Stimulated activated memory B cell treated with anti-CD40 and anti-IgM and Interleukin-4, amounts not matched to agents 10 μg/mL and 1 μg/mL and 100 μg/mL, for 72 hours (primary cell): ENCODE results near the gene PLB1.
A peak's percentile ranks its signal among the peaks of the same experiment; 100 is the strongest.

Source experiments
- ATAC-seq: fragments of 150-1000 bp; cut with Tn5 transposase; 2 replicates; pipeline ENCODE4 v1.10.0; 2021
- H3K27ac Mint-ChIP-seq: one replicate; pipeline ENCODE4 v1.8.0; 2022; ENCODE audit warnings: mild to moderate bottlenecking, mixed read lengths
- H3K27me3 Mint-ChIP-seq: one replicate; pipeline ENCODE4 v1.8.0; 2022; ENCODE audit warnings: mixed read lengths
- H3K36me3 Mint-ChIP-seq: one replicate; pipeline ENCODE4 v1.8.0; 2022; ENCODE audit warnings: mixed read lengths
- H3K4me1 Mint-ChIP-seq: one replicate; pipeline ENCODE4 v1.8.0; 2022; ENCODE audit warnings: mixed read lengths
- H3K4me3 Mint-ChIP-seq: one replicate; pipeline ENCODE4 v1.8.0; 2022; ENCODE audit warnings: mild to moderate bottlenecking, moderate library complexity, mixed read lengths
- H3K9me3 Mint-ChIP-seq: one replicate; pipeline ENCODE4 v1.8.0; 2022; ENCODE audit warnings: mixed read lengths

Gene PLB1

DNA sequence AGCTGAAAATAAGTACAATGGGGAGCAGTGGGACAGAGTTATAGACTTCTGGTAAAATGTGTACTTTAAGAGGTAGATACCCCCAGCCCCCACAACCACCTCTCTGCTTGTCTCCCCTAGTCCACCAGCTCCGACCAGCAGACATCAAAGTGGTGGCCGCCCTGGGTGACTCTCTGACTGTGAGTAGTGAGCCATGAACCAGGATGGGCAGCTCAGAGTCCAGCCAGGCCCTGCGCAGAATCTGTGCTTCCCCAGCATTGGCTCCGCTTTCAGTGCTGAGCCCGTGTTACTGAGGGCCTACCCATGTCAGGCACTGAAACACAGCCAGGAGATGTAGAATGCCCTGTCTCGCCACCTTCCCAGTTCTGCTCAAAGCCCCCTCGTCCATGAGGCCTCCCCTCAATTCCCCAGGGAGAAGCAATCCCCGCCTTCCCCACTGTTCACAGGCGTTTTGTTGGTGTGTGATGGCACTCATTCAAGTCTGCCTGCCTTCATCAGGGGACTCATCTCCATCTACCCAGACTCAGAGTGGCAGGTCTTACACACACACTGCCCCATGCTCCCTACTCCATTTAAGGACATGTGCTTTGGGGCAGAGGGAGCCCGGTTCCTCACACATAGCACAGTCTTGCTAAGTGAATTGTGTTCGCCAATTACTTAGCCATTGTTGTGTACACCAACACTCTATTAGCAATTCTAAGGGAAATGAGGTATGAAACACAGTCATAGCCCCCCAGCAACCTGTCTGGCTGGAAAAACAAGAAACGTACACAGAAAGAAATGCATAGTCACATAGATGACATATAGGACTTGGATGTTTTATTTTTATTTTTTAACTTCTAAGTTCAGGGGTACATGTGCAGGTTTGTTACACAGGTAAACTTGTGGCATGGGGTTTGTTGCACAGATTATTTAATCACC lies 122.6 kb downstream of the PLB1 start:
- H3K9me3 Mint-ChIP-seq, result no peaks in the 10 kb centered on the region
- no peak for ATAC-seq
- H3K36me3 Mint-ChIP-seq, result no peaks in the 10 kb centered on the region
- H3K27me3 Mint-ChIP-seq, result no peaks in the 10 kb centered on the region
- peaks cover 27% of the 10 kb centered on the region for H3K4me1 Mint-ChIP-seq
- no peak overlapping the region for H3K4me3 Mint-ChIP-seq
- no peak overlapping the region for H3K27ac Mint-ChIP-seq

DNA sequence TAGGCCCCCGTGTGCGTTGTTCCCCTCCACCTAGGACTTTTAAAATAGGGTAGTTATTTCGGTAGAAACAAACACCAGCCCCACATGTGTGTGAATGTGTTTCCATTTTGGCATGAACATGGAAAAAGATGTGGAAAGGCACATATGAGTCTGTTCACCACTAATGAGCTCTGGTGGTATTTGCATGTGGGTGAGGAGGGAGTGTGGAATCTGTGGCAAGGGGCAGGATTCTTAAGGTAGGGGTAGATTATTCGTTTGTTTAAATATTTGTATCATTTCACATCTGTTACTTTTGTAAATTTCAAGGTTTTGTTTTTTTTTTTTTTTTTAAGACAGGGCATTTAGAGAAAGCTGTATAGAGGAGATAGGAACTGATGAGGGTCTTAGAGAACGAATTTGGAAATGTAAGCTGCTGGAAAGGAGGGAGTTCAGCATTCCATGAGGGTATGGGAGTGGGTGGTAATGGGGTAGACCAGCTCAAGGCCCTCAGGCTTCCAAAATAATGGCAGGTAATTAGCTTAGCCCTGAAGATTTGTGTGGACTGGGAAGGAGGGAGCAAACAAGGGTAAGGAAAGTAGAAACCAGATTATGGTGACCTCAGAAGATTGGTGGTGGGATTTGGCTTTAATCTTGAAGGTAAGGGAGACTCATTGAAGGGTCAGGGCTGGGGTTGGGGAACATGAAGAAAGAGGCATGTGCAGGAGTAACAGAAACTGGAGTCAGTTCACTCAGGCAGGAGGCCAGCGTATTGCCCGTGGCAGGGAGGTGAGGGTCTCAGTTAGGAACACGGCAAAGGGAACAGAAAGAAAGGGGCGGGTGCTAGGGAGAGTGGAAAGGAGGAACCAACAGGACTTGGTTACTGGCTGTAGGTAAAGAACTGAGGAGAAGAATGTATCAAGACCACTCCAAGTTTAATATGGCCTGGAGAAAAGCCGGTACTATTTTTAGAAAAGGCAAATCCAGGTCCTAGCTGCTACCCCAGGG lies 123.6 kb downstream of the PLB1 start:
- Mint-ChIP-seq H3K27me3 (no peaks in the 10 kb centered on the region), H3K4me1 (peaks cover 32% of the 10 kb centered on the region), H3K4me3 (no peak overlapping the region), H3K27ac (no peak overlapping the region), H3K36me3 (no peaks in the 10 kb centered on the region), H3K9me3 (no peaks in the 10 kb centered on the region)
- no peak for ATAC-seq

DNA sequence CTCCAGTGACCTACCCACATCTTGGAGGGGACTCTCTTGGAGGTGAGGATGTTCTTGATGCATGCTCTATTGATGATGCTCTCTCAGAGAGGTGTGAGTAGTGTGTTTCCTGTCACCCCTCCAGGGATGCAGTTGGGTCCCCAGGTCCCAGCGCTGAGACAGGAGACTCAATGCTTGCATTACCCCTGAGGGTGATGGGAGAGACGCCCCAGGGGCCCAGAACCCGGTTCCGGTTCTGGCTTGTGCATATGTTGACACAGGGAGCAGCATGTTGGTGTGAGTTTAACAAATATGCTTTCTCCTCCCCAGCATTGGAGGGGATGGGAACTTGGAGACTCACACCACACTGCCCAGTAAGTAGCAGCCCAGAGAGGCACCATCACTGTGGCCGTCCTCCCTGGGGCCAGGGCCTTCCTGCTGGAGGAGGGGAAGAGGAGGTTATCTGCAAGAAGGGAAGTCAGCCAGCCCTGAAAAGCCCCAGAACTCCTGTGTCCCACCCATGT lies 124.5 kb downstream of the PLB1 start:
- H3K9me3 Mint-ChIP-seq, result no peaks in the 10 kb centered on the region
- no peak overlapping the region for H3K4me3 Mint-ChIP-seq
- H3K27ac Mint-ChIP-seq, result peak overlapping the region; percentile 74
- no peaks in the 10 kb centered on the region for H3K27me3 Mint-ChIP-seq
- no peak for ATAC-seq
- peaks cover 41% of the 10 kb centered on the region for H3K4me1 Mint-ChIP-seq
- no peaks in the 10 kb centered on the region for H3K36me3 Mint-ChIP-seq

DNA sequence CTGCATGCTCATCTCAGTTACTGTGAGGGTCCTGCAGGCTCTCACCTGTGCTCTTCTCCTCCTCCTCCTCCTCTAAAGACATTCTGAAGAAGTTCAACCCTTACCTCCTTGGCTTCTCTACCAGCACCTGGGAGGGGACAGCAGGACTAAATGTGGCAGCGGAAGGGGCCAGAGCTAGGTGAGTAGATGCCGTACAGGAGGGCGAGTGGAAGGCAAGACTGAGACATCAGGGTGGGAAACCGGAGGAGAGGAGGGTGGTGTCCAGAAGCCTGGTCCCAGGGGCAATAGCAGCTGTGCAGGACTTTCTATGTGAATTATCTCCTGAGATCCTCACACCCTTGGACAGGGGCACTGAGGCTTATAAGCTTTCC lies 124.9 kb downstream of the PLB1 start:
- Mint-ChIP-seq H3K4me1 (peaks cover 45% of the 10 kb centered on the region), H3K36me3 (no peaks in the 10 kb centered on the region), H3K4me3 (no peak overlapping the region), H3K9me3 (no peaks in the 10 kb centered on the region), H3K27me3 (no peaks in the 10 kb centered on the region), H3K27ac (peak overlapping the region; percentile 74)
- no peak for ATAC-seq

DNA sequence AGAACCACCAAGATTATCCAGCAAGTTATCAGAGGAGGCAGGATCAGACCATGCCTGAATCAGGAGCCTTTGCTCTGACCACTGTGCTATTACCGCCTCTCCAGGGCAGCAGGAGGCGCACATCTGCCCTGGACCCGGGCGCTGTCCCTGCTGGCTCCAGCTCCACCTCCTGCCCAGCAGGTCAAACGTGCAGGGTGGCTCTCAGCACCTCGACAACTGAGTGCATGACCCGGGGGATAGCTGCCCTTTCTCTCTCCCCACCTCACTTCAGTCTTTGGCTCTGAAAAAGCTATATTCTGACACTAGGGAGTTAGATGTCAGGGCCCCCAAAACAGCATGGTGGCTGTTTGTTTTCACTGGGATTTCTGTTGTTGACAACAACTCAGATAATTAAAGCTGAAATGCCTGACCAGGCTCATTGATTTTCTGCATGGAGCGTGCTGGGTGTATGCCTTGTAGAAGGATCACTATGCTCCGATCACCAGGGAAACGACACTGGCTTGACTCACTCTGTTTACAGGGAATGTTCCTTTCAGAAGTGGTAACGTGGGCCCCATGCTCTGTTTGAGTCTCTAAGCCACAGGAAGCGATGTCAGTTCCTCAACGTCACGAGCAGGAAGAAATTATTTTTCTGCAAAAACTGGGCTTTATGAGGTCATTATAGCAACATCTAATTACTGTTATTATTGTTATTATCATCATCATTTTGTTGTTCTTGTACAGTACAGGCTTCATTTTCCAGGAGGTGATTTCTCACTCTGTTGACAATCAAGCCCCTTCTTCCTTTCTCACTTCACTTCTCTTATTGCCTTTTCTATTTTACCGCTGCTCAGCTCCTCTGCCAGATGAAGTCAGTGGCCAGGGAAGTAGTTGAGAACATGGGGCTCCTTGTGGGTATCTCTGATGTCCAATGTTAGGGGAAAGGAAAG lies 125.6 kb downstream of the PLB1 start:
- Mint-ChIP-seq H3K27me3 (no peaks in the 10 kb centered on the region), H3K4me1 (peaks cover 46% of the 10 kb centered on the region), H3K27ac (peak overlapping the region; percentile 74), H3K9me3 (no peaks in the 10 kb centered on the region), H3K4me3 (peak overlapping the region; percentile 21), H3K36me3 (no peaks in the 10 kb centered on the region)
- peak; percentile 25 for ATAC-seq

DNA sequence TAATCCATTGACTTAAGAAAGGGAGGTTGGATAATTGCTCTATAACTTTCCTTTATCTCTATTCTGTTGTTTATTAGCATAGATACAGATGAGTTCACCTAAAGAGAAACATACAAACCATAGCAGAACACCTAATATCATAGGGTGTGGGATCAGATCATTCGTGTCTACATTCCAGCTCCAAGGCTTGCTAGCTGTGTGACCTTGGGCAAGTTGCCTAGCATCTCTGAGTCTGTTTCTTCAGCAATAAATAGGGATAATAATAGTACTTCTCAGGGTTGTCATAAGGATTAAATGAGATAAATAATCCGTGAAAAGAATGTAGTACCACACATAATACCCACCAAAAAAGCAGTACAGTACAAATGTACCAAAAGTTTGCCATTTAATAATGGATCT lies 126.2 kb downstream of the PLB1 start:
- ATAC-seq, result no peak
- Mint-ChIP-seq H3K27me3 (no peaks in the 10 kb centered on the region), H3K27ac (peak overlapping the region; percentile 74), H3K9me3 (no peaks in the 10 kb centered on the region), H3K4me3 (peak overlapping the region; percentile 21), H3K4me1 (peaks cover 46% of the 10 kb centered on the region), H3K36me3 (no peaks in the 10 kb centered on the region)

DNA sequence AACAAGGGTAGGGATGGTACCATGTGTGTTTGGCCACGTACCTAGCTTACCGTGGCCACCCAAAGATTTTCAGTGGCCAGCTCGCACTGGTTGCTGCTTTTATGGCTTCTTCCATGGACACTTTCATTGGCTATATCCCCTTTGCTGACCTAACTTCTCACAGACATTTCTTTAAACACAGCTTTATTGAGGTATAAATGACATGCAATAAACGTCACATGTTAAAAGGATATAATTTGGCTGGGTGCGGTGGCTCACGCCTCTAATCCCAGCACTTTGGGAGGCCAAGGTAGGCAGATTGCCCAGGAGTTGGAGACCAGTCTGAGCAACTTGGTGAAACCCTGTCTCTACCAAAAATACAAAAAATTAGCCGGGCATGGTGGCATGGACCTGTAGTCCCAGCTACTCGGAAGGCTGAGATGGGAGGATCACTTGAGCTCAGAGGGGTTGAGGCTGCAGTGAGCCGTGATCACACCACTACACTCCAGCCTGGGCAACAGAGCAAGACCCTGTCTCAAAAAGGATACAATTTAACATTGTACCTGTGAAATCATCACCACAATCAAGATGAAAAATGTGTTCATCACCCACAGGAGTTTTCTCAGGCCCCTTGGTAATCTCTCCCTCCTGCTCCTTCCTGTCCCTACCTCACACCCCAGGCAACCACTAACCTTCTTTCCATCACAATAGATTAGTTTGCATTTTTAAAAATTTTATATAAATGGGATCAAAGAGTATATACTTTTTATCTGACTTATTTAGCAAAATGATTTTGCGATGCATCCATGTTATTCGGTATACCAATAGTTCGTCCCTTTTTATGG lies 127.9 kb downstream of the PLB1 start:
- Mint-ChIP-seq H3K4me1 (peaks cover 46% of the 10 kb centered on the region), H3K9me3 (no peaks in the 10 kb centered on the region), H3K4me3 (no peak overlapping the region), H3K27ac (peak overlapping the region; percentile 88), H3K27me3 (no peaks in the 10 kb centered on the region), H3K36me3 (no peaks in the 10 kb centered on the region)
- no peak for ATAC-seq

DNA sequence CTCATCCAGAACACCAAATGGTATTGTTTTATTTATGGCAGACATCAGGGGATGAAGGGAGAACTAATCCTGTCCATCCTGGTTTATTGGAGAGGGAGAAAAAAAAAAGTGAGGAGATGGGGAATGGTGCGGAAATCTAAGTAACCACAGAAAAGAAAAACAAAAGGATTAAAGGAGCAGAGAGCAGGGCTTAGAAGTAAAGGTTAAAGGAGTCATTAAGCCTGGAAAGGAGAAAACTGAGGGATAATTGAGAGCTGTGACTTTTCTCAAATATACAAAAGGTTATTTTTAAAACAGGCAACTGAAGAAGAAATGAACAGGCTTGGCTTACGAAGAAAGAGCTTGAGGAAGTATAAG lies 128.6 kb downstream of the PLB1 start:
- no peak for ATAC-seq
- peaks cover 46% of the 10 kb centered on the region for H3K4me1 Mint-ChIP-seq
- no peaks in the 10 kb centered on the region for H3K9me3 Mint-ChIP-seq
- no peak overlapping the region for H3K4me3 Mint-ChIP-seq
- H3K27me3 Mint-ChIP-seq, result no peaks in the 10 kb centered on the region
- no peaks in the 10 kb centered on the region for H3K36me3 Mint-ChIP-seq
- peak overlapping the region; percentile 88 for H3K27ac Mint-ChIP-seq

DNA sequence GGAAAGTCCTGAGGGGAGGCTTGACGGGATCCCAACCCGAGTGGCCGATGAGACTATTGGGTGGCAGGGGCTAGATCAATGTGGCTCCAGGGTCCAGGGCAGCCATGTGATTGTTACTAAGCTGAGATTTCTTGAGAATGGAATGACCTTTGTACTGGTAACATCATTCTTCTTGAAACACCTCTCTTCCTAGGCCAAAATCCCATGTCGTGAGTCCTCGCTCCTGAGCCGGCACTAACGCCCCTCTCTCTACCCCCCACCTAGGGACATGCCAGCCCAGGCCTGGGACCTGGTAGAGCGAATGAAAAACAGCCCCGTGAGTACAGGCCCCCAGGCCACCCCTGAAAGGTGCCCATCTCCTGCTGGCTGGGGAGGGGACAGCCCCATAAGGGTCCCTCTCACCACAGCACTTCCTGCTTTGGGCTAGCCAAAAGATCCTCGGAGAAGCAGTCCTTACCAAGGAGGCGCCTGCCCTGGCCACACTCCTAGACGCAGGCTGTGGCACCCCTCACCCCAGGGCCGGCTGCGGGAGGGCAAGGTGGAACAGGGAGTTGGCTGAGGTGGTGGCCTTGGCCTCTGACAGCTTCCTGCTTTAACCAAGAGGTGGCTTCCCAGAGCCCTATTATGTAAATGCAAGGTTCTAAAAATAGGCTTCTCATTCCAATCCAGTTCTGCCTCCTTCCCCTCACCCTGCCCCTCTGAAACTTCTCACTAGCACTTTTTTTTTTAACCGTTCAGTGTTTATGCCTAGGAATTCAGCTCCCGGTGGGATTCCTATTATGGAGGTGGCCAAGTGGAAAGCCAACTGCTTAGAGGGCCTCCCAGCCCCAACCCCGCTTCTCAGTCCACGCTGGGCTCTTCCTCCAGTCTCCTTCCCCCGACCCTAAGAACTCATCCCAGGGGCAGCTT lies 129.2 kb downstream of the PLB1 start:
- peak overlapping the region; percentile 69 for H3K4me3 Mint-ChIP-seq
- peaks cover 46% of the 10 kb centered on the region for H3K4me1 Mint-ChIP-seq
- no peaks in the 10 kb centered on the region for H3K9me3 Mint-ChIP-seq
- ATAC-seq, result peak; percentile 89
- no peaks in the 10 kb centered on the region for H3K36me3 Mint-ChIP-seq
- no peaks in the 10 kb centered on the region for H3K27me3 Mint-ChIP-seq
- H3K27ac Mint-ChIP-seq, result peak overlapping the region; percentile 88

DNA sequence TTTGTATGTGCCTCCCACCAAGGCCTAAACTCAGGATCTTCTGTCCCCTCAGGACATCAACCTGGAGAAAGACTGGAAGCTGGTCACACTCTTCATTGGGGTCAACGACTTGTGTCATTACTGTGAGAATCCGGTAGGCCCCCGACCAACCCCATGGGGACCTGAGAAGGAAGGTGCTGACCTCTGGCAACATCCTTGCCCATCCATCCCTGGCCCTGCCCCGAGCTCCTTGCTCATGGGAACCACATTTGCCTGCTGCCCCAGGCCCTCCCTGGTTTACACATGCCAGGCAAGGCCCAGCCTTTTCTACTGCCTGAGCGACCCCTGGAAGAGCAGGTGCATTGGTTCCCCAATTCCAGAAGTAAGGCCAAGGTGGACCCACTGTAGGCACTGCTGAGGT lies 130.5 kb downstream of the PLB1 start:
- H3K27ac Mint-ChIP-seq, result no peak overlapping the region
- no peaks in the 10 kb centered on the region for H3K27me3 Mint-ChIP-seq
- peaks cover 33% of the 10 kb centered on the region for H3K4me1 Mint-ChIP-seq
- no peak for ATAC-seq
- H3K9me3 Mint-ChIP-seq, result no peaks in the 10 kb centered on the region
- H3K36me3 Mint-ChIP-seq, result no peaks in the 10 kb centered on the region
- no peak overlapping the region for H3K4me3 Mint-ChIP-seq

DNA sequence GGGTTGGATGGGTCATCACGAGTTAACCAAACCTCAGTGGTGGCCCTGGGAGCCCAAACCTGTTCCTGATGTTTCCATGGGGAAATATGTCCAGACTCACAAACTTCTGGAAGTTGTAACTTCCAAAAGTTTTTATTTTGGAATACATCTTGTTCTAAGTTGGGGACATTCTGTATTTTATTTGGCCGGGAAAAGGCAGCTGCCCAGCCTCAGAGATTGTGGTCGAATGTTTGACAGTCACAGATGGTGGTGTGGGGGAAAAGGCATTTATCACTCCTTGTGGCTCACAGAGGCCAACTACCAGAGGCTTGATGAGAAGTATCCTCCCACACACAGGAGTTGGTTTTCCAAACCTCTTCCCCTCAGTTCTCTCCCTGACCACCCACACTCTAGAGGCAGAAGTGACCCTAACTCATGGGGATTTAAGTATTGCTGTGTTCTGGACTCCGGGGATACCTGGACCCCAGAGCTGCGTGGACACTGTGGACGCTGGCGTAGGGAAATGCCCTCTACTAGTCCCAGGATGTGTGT lies 131.1 kb downstream of the PLB1 start:
- Mint-ChIP-seq H3K36me3 (no peaks in the 10 kb centered on the region), H3K4me1 (peaks cover 28% of the 10 kb centered on the region), H3K9me3 (no peaks in the 10 kb centered on the region), H3K27me3 (no peaks in the 10 kb centered on the region), H3K27ac (no peak overlapping the region), H3K4me3 (no peak overlapping the region)
- ATAC-seq, result no peak

DNA sequence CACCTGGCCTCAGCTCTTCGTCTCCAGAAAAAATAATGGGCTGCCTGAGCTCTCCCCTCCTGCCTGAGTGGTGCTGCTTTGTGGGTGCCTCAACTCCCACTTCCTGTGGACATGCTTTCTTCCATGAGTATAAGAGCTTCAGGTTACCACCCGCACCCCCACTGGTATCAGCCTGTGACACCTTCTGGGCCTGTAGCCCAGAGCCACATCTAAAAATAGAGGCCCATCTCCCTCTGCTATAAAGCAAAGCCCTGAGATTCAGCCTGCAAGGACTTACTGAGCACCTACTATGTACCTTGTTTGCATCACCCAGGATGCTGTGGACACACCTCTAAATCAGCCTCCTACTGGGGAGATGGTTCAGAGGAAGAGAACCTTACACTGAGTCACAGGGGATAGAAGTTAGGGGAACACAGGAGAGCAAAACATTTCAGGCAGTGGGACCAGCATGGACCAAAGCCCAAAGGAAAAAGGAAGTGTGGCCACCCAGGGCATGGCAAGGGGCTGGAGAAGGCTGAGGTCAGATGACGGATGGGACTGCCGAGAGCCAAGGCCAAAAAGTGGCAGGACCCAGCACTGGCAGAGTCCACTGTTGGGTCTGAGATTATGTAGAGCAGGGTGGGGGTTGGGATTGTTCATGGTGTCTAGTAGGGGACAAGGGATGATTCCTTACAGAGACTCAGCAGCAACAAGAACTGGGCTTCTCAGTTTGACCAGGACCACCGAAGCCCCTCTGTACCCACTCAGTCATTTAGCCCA lies 132.0 kb downstream of the PLB1 start:
- Mint-ChIP-seq H3K27ac (no peak overlapping the region), H3K36me3 (no peaks in the 10 kb centered on the region), H3K4me1 (peaks cover 24% of the 10 kb centered on the region), H3K4me3 (no peak overlapping the region), H3K27me3 (no peaks in the 10 kb centered on the region), H3K9me3 (no peaks in the 10 kb centered on the region)
- ATAC-seq, result no peak
